Measurements from ENCODE around the gene LRP1-AS.
"Not testable (repeated sequence)": the region's sequence is repeated elsewhere in the genome, so short reads cannot be mapped to it uniquely, and the experiment has no call there.

LRP1-AS gene

GRCh38 chr12:57138526-57139272, 8.7 kb downstream of the LRP1-AS start:
- DNase-seq = no peak

GRCh38 chr12:57135527-57136326, 11.7 kb downstream of the LRP1-AS start:
- DNase-seq = no peak

DNA sequence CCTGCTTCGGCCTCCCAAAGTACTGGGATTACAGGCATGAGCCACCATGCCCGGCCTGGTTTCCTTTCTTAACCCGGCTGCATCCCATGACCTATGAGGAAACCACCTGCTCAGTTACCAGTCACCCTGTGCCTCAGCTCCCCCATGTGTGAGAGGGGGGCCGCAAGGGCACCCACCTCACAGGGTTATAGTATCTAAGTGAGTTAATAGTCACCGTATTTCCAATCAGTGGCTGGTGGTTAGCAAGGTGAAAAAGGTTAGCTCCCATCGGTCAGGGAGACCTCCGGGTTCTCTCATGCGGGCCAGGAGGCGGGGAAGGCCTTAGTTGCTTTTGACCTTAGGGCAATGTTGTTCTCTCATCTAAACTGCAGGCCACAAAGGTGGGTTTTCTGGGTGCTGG, 12.5 kb downstream of the LRP1-AS start:
- DNase-seq = no peak

DNA sequence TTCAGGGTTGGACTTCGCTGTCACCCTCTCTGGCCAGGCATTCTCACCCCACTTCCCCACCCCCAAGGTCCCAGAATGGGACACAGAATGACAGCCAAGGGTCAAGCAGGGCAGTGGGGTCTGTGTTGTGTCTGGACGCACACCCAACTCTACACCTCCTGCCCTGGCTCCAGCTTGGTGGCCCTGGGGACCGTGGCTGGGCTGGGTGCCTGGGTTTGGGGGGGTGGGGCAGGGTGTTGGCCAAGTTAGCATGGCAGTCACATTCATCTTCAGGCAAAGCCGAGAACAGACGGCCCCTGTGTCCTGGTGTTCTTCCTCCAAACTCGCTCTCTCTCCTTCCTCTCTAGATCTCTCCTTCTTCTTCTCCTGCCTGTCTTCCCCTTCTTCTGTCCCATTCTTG, 13.5 kb downstream of the LRP1-AS start:
- no peak for DNase-seq

DNA sequence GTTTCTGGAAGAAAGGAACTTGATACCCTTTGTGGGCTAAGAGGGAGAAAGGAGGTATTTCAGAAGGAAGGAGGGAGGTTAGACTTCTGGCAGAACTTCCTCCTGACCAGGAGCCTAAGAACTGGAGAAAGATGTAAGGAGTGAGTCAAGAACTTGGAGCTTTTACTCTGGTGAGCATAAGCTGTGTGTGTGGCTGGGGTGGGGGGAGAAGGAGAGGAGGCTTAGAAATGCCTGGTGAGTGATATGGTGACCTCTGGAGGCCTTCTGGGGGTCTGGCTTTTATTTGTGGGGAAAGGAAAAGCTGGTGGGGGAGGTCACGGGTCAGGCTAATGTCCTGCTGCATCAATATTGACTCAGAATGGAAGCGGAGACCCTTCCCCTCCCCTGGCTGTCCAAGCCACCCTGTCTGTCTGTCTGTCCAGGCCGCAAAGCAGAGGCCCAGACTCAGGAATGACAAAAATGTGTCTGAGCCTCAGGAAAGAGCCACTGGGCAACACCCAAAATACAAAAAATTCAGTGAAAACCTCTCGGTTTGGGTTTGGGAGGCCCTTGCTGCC, 14.3 kb downstream of the LRP1-AS start:
- DNase-seq = no peak

DNA sequence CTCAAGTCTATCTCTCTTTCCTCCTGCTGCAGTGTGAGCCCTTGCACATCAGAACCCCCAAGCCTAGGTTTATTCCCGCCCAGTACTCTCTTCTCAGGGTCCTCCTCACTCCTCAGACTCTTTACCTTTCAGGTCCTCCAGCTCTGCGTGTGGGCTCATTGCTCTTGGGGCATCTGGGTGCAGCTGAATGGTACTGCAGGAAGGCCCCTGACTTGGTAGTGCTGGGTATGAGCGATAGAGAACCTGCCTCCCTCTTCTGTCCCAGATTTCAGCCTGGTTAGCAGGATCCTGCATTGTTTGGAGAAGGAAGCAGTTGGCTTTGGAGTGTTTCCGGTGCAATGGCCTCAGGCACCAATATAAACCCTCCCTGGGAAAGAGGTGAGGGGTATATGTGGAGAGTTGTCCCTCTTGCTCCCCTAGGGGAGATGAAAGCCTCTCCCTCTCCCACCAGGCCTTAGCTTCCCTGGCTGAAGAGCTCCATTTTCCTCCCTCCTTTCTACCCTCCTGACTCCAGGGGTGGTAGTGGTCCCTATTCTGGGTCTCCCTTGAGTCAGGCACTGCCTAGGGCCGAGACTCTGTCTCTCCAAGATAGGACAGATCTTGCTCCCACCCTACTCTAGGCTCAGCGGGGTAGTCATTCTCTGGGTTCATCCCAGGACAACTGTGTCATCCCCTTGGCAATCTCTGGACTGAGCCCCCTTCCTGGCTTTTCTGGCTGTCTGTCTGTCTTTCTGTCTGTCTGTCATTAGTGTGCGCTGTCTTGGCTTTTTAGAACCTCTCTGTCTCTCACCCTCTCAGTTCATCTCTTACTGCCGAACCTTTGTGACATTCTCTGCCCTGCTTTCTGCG, 15.3 kb downstream of the LRP1-AS start:
- no peak for DNase-seq

GRCh38 chr12:57130941-57131340, 16.5 kb downstream of the LRP1-AS start:
- no peak for DNase-seq

GRCh38 chr12:57129889-57130288, 17.5 kb downstream of the LRP1-AS start:
- DNase-seq = no peak

DNA sequence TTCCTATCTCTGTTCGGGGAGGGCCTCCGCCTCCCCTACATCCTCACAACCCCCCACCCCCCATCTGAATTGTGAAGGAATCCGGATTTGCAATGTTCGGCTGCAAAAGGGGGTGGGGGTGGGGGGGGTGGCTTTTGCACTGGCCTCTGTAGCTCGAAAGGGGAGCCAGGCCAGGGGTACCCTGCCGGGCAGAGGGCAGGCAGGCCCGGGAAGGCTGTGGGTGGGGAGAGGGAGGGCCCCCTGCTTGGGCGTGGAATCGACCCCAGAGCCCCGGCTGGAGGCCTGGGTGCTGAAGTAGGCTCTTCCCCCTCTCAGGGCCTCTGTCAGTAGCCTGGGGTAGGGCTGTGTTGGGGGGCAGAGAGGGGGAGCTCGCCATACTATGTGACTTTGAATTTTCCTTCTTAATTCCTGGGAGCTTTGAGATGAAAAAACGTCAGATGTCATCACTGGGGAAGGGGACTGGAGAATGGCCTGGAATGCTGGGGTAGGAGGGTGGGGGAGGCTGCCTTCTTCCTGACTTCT, 18.0 kb downstream of the LRP1-AS start:
- no peak for DNase-seq

GRCh38 chr12:57128519-57129247, 18.7 kb downstream of the LRP1-AS start:
- no peak for DNase-seq

GRCh38 chr12:57127726-57128518, 19.5 kb downstream of the LRP1-AS start, which contains the start of gene LRP1:
Gene LRP1 (plus strand): TSS chr12:57128483. CDS start chr12:57128965, 482 bp downstream.
- peak; percentile 61 for DNase-seq

DNA sequence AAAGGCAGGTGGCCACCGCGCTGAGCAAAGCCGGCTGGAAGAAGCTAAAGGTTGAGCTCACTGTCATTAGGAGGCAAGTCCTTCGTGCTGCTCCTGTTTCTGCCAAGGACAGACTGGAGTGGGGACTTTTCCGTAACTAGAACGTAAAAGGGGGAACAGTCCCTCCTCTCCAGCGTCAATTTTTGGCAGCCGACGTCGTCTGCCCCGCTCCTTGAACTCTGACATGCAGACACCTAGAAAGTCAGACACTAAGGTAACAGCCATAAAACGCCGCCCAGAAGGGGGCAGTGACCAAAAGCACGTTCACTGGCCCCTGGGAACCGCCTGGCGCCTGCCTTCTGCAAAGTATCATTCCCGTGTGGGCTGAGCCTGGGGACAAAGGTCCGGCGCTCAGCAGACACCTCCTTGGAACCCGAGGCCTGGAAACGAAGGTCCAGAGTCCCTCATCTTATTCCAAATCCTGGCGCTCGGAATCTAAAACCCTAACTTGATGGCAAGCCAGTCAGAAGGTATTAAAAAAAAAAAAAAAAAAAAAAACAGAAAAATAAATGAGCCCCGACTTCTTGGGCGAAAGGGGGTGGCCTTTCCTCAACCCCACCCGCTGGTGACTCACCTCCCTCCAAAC, 20.2 kb downstream of the LRP1-AS start:
- DNase-seq = peak; percentile 4

- no peak for DNase-seq
These were observed 20.9 kb downstream of the LRP1-AS start for GRCh38 chr12:57126561-57126960.

DNA sequence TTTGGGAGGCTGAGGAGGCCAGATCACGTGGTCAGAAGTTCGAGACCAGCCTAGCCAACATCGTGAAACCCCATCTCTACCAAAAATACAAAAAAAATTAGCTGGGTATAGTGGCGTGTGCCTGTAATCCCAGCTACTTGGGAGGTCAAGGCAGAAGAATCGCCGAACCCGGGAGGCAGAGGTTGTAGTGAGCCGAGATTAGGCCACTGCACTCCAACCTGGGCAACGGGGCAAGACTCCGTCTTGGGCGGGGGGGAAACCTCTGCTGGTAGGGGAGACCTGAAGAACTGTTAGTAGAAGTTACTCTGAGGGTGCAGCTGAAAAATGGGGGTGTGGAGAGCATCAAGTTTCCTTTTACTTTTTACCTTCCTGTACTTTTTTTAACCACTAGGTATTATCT, 21.4 kb downstream of the LRP1-AS start:
- DNase-seq = no peak

DNA sequence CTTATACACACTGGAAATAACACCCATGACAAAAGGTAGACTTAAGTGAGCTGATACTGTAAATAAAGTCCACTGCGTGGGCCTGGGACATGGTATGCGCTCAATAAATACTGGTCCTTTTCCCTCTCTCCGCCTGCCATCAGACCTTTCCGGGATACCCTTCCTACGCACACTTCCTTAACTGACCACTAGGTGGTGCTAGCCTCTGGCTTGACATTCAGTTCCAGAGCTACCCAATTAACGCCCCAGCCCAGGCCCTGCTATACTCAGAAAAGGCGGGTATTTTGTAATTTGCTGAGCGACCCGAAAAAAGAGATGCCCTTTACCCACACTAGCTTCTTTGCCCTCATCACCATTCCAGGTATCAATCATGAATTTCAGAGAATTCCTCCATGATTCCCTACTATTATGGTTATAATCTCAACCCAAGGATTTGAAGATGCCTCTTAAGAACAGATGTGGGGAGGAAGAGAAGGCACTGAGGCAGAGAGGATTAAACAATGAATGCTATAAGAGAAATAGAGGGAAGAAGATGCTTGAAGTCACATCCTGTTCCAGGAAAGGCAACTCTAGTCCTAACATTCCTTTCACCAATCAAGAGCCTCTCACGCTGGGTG, 23.1 kb downstream of the LRP1-AS start:
- peak; percentile 52 for DNase-seq

DNA sequence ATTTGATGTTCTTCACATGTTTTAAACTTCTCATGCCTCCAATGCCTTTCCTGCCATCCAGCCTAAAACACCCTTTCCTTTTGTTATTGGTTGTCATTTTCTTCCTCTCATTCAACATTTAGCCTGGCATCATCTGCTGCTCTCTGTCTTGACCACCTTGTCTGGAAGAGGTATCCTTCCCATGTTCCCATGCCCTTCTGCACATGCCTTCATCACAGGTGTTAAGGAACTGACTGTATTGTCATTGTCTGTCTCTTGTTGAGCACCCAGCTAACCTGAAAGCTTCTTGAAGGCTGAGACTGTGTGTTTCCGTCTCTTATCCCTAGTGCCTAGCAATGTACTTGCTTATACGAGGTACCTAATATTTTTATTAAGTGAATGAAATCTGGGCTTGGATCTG, 23.6 kb downstream of the LRP1-AS start:
- no peak for DNase-seq

DNA sequence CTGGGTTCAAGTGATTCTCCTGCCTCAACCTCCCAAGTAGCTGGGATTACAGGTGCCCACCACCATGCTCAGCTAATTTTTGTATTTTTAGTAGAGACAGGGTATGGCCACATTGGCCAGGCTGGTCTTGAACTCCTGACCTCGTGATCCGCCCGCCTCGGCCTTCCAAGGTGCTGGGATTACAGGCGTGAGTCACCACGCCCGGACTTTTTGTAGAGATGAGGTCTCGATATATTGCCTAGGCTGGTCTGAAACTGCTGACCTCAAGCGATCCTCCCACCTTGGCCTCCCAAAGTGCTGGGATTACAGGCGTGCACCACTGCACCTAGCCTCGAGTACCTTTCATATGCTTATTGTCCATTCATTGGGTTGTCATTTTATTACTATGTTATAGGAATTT, 26.7 kb downstream of the LRP1-AS start:
- not testable (repeated sequence) for DNase-seq

- DNase-seq = no peak
These were observed 27.9 kb downstream of the LRP1-AS start for GRCh38 chr12:57119294-57120085.

GRCh38 chr12:57118711-57119271, 28.6 kb downstream of the LRP1-AS start:
- DNase-seq = no peak
